GM12873 (cell line): Measurements from ENCODE around the gene FHOD3.

Experiments used
- TF ChIP-seq, protein P1 (sequence below): IDR thresholded peaks from 2 replicates; pipeline ENCODE4 v1.5.1; 2012; ENCODE audit warnings: low read depth, mild to moderate bottlenecking, moderate library complexity, low read length, control low read depth; ENCODE audit not compliant: insufficient read depth; ENCODE audit errors: missing control alignments

The FHOD3 gene

DNA sequence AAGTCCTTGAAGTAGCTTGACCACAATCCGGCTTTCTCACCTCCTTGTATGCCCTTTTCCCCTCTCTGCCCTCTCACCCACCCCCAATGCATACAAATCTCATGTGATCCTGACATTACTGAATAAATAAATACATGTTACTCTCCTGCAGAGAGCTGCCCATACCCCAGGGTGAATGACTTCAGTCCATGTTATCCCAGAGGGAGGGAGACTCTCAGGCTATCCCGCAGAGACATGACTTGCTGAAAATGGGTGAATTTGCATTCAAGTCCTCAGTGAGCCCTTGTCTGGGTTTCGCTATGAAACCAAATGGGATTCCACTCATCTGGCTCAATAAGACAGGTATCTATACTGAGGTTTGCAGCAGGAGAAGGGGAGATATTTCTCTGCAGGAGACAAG, 168.5 kb downstream of the FHOD3 start:
- TF ChIP-seq, protein P1, sequence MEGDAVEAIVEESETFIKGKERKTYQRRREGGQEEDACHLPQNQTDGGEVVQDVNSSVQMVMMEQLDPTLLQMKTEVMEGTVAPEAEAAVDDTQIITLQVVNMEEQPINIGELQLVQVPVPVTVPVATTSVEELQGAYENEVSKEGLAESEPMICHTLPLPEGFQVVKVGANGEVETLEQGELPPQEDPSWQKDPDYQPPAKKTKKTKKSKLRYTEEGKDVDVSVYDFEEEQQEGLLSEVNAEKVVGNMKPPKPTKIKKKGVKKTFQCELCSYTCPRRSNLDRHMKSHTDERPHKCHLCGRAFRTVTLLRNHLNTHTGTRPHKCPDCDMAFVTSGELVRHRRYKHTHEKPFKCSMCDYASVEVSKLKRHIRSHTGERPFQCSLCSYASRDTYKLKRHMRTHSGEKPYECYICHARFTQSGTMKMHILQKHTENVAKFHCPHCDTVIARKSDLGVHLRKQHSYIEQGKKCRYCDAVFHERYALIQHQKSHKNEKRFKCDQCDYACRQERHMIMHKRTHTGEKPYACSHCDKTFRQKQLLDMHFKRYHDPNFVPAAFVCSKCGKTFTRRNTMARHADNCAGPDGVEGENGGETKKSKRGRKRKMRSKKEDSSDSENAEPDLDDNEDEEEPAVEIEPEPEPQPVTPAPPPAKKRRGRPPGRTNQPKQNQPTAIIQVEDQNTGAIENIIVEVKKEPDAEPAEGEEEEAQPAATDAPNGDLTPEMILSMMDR, result no peak

DNA sequence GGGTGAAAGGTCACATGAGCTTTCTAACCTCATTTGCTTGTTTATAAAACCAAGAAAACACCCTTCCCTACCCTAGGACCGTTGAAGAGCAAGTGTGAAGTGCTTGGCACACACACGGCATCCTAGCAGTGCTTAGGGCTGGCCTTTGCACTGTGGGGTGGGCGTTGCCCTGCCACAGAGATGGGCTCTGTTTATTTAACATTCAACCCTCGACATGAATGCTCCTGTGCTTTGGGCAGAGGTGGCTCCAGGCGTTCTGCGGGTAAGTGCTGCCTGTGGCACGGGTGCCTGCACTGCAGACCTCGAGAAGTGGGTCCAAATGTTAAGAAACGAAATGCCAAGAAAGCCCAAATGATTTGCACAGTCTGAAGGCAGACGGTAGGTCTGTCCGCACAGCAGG, 170.1 kb downstream of the FHOD3 start:
- TF ChIP-seq, protein P1, result no peak

DNA sequence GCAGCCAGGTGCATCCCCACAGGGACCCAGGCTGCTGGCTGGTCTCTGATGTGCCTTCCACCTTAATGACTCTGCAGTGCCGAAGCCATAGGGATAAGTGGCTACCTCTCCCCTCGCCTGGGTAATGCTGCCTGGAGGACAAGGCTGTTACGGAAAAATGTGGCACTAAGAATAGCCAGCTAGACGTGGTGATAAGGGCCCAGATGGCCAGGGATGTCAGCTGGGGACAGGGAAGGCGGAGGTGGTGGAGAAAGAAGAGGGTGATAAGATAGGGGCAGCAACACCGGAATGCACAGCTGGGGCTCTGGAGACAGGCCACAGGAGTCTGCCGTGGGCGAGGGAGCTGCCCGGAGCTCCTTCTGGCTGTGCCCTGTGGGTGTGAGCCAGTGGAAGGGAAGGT, 170.6 kb downstream of the FHOD3 start:
- TF ChIP-seq, protein P1, result no peak

DNA sequence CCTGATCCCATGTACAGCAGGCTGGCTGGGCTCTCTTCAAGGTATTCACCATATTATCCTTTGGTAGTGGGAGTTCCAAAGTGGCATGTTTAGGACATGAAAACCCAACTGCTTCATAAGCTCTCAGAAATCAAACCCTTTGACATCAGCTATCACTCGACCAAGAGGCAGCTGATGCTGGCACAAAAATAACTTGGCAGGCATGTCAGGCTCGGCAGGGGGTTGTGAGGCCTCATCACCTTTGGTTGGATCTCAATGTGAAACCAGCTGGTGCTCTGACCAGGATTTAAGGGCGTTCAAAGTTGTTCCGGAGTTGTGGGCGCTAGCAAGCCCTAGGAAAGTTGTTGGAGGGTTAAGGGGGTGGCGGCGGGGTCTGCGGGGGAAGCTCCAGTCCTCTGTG, 171.9 kb downstream of the FHOD3 start:
- TF ChIP-seq, protein P1, result no peak

DNA sequence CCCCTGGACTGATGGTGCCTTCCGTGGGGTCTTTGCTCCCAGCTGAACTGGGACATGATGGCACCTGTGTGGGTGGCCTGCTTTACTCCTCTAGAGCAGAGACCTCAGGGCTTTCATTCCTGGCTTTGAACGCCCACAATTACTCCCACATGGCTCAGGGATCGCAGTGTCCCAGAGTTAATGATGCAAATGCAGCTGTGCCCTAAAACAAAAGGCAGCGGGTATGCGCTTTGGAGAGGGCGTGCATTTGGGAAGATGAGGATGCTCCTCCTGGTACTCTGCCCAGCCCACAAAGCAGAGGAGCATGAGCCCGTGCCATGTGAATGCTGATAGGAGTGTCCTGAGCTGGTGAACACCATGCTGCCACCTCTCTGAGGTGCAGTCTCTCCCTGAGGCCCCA, 173.4 kb downstream of the FHOD3 start:
- TF ChIP-seq, protein P1, result no peak

DNA sequence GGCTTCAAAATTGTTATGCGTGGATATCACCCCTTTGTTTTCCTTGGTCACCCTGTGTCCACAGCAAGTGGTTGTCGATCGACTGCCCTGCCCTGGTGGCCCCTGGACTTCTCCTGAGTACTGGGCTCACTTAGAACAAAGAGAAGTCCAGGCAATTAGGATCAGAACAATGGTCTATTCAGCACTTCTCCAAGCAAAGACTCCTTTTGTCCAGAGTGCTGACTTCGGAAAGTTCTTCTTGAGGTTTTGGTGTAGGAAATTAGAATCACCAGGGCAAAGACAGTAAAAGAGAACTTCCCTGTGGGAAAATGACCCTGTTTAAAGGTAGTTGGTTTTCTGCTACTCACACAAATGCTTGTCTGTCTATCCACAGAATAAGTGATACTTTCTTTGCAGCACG, 173.9 kb downstream of the FHOD3 start:
- TF ChIP-seq, protein P1, result no peak

DNA sequence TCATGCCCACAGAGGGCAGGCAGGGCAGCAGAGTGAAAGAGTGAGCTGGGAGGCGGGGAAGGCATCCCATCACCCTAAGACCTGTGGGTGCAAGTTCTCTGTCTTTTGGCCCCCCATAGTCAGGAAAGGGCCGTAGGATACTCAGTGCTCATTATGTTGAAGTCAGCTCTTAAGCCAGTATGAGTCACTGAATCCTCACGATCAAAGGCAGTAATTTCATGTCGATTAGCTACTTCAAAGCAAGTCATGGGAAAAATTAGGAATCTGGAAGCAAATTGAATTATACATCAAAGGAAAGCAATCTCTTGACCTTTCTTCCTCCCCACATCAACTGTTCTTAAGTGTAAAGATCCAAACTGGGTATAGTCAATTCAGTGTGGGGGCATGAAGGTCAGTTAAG, 178.9 kb downstream of the FHOD3 start:
- TF ChIP-seq, protein P1, result no peak

DNA sequence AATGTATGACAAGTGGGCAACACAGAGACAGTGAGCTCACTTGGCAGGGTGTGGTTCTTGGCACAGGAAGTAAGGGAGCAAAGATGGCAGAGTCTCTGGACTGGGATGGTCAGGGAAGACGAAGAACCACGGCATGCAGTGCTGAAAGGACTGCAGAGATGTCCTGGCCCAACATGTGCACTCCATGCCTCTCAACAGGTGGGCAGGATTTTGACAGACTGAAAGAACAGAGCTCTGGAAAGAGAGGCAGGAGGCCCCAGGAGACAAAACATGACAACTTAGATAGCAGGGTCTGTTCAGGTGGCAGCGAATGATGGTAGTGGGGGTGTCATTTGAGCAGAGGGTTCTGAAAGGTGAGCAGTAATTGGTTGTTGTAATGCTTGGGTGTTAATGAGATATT, 180.3 kb downstream of the FHOD3 start:
- TF ChIP-seq, protein P1, result no peak
